Measurements from ENCODE around the gene LUC7L. TPM values are rescaled to one million over a fixed set of nuclear protein-coding genes. Genes with fewer than 3 reads are reported as not detected.
"Not testable (repeated sequence)": the region's sequence is repeated elsewhere in the genome, so short reads cannot be mapped to it uniquely, and the experiment has no call there.

The LUC7L gene
- total RNA-seq, 1 donor from 2014 or later: 105 TPM

DNA sequence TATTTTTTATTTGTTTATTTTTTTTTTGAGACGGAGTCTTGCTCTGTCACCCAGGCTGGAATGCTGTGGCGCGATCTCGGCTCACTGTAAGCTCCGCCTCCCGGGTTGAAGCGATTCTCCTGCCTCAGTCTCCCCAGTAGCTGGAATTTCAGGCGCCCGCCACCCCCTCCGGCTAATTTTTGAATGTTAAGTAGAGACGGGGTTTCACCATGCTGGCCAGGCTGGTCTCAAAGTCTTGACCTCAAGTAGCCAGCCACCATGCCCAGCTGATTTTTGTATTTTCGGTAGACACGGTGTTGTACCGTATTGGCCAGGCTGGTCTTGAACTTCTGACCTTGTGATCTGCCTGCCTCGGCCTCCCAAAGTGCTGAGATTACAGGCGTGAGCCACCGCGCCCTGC, 1.1 kb upstream of the LUC7L start:
- not testable (repeated sequence) for DNase-seq (ENCODE audit: low read depth)

DNA sequence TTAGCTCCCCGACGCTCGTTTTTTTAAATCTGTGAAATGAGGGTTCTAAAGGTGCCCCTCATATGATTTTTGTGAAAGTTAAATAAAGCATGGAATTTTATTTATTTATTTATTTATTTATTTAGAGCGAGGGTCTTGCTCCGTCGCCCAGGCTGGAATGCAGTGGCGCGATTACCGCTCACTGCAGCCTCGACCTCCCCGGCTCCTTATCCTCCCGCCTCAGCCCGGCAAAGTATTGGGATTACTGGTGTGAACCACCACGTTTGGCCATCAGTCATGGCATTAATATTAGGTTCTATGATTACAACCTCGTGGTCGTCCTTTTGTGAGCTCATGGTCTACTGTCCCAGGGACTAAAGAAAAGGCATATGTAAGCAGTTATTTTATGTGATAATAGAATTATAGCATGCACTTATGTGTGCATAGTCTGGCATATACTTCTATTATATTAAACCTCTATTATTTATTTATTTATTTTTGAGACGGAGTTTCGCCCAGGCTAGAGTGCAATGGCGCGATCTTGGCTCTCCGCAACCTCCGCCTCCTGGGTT, 557 bp upstream of the LUC7L start:
- DNase-seq (ENCODE audit: low read depth): no peak

DNA sequence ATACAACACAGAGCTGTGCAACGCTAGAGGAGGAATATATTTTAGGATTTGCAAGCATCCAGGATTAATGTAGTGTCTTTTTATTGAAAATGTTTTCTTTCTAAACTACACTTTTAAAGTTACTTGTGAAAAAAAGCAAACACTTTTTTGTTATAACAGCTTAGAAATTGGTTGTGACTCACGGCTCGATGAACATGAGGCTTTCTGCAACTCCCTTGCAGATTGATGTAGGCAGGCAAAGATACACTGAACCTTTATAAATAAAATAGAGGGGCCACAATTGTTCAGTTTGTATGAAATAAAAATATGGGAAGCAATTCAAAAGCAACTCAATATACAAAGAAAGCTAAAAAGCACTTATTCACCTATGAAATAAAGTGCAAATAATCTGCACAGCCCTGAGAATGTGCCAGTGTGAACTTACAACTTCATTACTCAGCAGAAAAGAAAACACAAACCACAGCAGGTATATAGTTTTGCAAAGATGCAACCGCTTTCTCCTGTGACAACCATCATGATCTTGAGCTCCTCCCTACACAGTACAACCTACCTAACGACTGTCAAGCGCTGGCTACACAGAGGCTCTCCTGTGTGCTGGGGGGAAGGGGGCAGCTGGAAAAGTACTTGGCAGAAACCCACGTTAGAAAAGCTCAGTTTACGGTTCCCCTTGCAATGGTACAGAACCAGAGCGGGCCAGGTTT, 948 bp downstream of the LUC7L start:
- no peak for DNase-seq (ENCODE audit: low read depth)

DNA sequence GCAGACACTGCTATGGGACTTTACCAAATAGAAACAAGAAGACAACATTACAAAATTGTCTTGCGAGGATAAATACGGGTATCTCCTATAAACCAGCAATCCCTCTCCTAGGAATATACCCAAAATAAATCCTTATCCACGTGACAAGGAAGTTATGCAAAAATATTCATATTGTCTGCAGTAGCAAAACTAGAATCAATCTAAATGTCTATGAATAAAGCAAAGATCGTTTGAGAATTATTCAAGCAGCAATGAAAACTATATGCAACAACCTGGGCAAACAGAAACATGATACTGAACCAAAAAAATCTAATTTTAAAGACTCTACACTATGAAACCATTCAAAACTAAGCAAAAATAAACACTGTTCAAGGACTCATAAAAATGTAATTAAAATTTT, 9.2 kb downstream of the LUC7L start:
- DNase-seq (ENCODE audit: low read depth): no peak

DNA sequence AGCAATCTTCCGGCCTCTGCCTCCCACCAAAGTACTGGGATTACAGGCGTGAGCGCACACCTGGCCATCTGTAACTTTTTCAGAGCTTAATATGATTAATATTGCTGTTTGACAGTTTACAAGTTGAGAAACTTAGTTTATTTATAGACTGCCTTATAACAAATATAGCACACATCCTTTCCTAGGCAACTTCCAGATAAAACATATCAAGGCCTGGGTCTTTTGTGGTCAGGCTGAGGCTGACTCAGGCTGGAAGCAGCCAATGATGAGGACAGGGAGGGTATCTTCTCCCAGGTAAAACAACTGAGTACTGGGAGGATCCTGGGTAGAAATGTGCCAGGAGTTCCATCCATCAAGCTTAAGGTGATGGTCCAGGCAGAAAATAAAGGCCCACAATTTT, 16.2 kb downstream of the LUC7L start:
- DNase-seq (ENCODE audit: low read depth): no peak

DNA sequence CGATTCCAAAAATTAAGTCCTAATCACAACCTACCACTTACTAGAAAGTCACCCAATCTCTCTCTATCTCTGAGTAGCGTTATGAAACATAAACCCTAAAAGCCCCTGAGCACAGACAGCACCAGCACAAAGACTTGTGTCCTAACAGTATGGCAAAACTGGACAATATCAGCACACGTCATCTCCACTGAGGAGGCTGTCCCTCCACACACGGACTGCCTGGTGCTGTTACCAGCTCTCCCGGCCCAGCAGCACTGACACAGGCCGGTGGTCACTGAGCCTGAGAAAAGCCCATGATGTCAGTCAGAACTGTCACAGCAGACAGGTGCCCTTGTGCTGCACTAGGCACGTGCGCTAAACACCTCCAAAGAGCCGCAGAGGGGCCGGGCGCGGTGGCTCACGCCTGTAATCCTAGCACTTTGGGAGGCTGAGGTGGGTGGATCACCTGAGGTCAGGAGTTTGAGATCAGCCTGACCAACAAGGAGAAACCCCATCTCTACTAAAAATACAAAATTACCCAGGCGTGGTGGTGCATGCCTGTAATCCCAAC, 17.5 kb downstream of the LUC7L start:
- DNase-seq (ENCODE audit: low read depth): not testable (repeated sequence)

DNA sequence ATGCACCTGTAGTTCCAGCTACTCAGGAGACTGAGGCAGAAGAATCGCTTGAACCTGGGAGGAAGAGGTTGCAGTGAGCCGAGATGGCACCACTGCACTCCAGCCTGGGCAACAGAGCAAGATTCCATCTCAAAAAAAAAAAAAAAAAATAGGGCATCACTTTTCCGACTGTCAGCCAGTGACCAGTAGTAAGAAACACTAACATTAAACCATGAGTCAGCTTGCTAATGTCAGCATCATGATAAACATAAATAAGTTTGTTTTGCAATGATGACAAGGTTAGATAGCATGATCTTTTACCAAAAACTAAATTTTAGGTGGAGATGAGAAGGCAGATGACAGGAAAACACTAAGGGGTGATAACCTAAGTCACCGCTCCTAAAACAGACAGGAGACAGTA, 19.9 kb downstream of the LUC7L start:
- not testable (repeated sequence) for DNase-seq (ENCODE audit: low read depth)

DNA sequence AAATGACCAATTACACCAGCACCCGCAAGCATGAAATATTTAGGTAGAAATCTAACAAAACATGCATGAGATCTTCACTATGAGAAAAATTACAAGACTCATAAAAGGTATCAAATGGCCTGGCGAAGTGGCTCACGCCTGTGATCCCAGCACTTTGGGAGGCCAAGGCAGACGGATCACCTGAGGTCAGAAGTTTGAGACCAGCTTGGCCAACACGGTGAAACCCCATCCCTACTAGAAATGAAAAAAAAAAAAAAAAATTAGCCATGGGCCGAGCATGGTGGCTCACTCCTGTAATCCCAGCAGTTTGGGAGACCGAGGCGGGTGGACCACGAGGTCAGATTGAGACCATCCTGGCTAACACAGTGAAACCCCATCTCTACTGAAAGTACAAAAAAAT, 25.2 kb downstream of the LUC7L start:
- not testable (repeated sequence) for DNase-seq (ENCODE audit: low read depth)

DNA sequence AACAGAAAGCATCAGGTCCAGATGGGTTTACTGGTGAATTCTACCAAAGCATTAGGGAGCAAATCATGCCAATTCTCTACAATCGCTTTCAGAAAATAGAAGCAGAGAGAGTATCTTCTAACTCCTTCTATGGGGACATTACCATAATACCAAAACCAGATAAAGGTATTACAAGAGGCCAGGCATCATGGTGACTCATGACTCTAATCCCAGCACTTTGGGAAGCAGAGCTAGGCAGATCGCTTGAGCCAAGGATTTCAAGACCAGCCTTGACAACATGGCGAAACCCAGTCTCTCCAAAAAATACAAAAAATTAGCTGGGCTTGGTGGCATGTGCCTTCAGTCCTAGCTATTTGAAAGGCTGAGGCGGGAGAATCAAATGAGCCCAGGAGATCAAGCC, 26.0 kb downstream of the LUC7L start:
- peak; percentile 12 for DNase-seq (ENCODE audit: low read depth)

DNA sequence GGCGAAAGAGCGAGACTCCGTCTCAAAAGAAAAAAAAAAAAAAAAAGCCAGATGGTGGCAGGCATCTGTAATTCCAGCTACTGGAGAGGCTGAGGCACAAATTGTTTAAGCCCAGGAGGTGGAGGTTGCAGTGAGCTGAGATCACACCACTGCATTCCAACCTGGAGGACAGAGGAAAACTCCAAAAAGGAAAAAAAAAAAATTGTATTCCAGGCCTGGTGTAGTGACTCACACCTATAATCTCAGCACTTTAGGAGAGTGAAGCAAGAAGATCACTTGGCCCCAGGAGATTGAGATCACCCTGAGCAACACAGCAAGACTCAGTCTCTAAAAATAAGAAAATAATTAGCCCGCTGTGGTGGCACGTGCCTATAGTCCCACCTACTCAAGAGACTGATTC, 28.9 kb downstream of the LUC7L start:
- DNase-seq (ENCODE audit: low read depth): no peak

DNA sequence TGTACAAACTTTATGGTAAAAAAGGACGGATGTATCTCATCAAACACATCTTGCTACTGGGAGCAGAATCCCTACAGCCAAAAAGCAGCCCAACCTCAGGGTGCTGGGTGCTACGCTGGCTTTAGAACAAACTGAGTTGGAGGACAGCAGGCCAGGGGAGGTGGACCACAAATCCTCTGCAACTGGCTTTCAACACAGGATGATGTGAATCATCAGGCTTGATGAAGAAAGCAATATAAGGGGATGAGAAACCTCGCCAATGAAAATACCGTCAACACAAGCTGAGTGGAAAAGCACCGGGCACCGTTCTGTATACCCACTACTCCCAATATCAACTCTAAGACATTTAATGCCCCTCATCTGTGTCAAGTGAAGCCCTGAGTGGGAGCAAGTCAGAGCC, 34.7 kb downstream of the LUC7L start:
- DNase-seq (ENCODE audit: low read depth): no peak

DNA sequence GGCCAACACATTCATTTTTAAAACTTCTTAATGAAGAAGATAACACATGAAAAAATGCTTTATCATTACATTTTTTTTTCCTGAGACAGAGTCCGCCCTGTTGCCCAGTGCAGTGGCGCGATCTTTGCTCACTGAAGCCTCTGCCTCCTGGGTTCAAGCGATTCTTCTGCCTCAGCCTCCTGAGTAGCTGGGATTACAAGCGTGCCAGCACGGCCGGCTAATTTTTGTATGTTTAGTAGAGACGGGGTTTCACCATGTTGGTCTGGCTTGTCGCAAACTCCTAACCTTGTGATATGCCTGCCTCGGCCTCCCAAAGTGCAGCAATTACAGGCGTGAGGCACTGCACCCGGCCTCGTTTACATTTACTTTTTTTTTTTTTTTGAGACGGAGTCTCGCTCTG, 35.8 kb downstream of the LUC7L start:
- no peak for DNase-seq (ENCODE audit: low read depth)

DNA sequence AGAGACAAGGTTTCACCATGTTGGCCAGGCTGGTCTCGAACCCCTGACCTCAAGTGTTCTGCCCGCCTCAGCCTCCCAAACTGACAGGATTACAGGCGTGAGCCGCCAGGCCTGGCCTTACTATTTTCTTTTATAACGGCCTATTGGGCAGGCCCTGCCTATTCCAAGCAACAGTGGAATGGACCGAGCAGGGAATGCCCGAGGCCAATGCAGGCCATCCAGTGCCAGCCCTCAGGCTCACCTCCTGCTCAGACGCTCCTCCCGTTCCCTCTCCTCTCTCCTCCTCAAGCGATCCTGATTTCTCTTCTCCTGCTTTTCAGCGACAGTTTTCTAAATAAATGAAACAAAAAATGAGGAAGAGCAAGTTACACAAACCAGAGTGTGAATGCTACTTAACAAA, 36.6 kb downstream of the LUC7L start:
- DNase-seq (ENCODE audit: low read depth): no peak

DNA sequence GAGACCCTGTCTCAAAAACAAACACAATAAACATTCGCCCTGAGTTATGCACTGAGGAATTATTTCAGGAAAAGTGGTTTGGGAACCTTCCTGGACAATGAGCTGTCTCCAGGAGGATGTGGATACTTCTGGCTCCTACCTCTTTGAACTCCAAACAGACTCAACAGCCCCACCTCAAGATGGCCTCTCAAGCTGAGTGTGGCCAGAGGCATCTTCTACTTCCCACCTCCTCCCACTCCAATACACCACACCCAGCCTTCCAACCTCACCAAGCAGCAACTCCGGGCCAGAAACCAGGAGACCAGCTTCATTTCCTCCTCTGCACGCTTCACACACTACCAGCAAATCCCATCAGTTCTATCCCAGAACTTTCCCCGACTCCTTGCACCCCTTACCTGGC, 37.4 kb downstream of the LUC7L start:
- no peak for DNase-seq (ENCODE audit: low read depth)

DNA sequence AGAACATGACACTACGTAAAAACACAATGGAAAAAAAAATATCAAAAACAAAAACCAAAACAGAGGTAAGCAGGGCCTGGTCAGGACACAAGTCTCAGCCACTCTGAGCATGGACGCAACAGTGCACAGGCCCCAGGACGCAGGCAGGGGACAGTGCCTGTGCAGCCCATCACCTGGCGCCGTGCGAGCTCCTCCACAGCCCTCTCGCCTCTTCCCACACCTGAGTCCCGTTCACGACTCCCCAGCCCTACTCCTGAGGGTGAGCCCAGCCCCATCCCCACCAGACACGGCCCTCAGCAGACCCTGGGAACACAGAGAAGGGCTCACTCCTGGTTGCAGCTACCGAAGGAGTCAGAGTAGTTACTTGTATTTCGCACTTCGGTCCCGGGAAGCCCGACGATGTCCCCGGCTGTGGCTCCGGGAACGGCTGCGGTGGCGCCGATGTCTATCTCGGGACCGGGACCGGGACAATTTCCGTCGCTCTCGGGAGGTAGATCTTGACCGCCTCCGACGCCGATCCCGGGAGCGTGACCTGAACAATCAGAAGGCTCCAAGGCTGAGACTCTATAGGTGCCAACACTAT, 39.6 kb downstream of the LUC7L start:
- no peak for DNase-seq (ENCODE audit: low read depth)

DNA sequence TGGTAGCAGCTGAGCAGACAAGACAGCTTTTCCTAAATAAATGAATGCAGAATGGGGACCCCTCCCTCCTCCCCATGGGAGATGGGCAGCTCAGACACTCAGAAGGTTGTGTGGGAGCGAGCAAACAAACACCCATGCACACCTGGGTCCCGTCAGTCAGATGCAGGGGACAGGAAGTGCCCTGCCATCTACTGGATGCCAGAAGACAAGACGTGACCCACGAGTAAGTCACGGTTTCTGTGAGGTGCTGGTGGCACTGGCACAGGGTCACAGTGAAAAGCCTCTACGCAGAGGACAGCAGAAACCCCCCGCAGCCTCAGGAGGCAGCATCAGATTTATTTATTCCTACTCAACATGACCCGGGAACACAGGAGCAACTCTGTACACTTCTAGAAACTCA, 40.6 kb downstream of the LUC7L start:
- DNase-seq (ENCODE audit: low read depth): no peak

DNA sequence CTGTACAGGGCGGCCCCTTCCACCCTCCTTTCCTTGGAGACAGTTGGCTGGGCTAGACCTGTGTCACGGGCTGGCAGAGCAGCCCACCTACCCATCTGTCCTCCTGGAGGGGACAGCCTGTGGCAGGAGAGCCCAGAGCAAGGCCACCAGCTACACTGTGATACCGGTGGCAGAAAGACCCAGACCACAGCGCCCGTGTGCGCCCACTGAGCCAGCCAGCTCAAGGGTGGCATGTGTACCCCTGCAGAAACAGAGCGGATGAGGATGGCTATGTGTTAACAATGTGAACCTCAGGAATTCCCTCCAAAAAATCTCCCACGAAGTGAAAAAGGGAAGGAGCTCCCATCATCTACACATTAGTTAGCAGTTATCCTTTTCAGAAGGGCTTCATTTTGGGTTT, 41.9 kb downstream of the LUC7L start:
- DNase-seq (ENCODE audit: low read depth): no peak

DNA sequence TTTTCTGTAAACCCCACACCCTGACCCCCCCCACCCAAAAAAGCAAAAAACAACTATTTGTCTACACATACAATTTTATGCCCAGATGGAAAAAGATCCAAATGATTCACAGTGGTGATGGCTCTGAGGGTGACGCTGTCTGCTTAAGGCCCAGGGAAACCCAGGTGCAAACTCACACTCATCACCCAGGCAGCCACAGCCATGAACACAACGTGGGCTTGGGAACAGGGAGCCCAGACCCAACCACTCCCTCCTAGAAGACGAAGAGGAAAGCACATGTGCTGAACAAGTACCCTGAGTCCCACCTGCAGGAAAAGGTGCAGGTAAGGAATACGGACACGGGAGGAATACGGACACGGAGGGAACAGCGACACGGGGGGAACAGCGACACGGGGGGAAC, 43.6 kb downstream of the LUC7L start:
- DNase-seq (ENCODE audit: low read depth): no peak

DNA sequence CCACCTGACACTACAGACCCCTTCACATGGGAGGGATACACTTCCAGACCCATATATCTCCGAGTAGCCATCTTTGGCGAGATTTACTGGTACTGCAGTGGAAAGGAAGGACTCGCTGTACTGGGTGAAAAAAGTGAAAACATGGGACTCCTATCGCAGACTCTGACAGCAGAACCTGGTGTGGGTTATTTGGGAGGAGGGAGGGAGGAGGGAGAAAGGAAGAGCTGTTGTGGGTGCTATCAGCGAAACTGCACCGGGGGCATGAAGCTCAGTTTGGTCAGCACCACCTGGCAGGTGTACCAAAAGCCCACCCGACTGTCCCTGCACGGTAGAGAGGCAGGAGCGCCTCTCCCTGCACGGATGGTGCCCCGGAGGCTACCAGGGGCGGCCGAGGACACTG, 44.0 kb downstream of the LUC7L start:
- DNase-seq (ENCODE audit: low read depth): no peak

DNA sequence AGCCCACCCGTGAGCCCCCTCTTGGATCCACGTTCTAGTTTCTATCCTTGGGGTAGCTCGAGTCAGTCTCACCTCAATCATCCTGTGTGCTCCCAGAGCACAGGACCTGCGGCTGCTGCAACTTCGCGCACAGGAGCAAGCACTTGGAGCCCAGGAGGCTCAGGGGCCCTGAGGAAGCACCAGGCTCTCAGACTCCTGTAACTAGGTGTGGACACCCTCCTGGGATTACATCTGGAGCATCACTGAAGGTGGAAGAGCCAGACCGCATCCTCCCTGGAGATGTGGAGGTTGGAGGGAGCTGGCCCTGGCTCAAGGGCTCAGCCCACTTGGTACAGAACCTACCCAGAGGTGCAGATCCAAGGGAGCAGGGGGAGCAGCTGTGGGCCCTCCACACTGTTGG, 46.2 kb downstream of the LUC7L start:
- DNase-seq (ENCODE audit: low read depth): no peak

DNA sequence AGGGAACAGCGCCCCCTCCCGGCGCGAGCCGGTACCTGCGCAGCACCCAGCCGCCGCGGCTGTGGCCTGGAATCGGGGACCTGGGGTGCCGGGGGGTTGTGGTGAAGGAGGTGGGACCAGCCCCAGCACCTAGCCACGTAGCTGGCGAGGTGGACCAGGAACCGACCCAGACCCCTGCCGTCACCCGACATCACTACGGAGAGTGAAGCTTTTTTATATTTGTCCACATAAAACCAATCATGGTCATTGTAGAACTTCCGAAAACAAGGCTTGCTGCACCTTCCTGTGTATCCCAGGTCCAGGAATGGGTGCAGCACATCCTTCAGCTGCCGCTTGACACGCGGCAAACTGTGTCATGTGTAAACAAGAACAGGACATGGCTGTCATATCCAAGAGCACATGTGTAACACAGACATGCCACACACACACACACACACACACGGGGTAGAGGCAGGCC, 47.7 kb downstream of the LUC7L start:
- DNase-seq (ENCODE audit: low read depth): no peak

DNA sequence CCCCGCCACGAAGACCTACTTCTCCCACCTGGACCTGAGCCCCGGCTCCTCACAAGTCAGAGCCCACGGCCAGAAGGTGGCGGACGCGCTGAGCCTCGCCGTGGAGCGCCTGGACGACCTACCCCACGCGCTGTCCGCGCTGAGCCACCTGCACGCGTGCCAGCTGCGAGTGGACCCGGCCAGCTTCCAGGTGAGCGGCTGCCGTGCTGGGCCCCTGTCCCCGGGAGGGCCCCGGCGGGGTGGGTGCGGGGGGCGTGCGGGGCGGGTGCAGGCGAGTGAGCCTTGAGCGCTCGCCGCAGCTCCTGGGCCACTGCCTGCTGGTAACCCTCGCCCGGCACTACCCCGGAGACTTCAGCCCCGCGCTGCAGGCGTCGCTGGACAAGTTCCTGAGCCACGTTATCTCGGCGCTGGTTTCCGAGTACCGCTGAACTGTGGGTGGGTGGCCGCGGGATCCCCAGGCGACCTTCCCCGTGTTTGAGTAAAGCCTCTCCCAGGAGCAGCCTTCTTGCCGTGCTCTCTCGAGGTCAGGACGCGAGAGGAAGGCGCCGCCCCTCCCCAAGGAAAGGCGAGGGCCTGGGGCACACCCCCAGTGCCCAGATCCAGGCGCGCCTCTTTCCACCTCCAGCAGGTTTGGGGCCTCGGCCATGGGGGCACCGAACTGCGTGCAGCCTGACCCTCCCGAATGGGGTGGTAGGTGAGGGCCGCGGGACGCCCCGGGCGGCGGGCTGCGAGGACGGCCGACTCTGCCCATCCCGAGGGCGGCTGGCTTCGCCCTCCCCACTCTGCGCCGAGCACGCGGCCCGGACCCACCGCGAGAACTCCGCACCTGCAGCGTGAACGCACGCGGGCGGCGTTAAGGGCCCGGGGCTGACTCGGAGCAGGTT, 48.3 kb downstream of the LUC7L start:
- DNase-seq (ENCODE audit: low read depth): peak; percentile 49

Measured in myocyte (in vitro differentiated cells).